Glomerular endothelial cell (primary cell): ENCODE results near the gene CDH23. TPM values are rescaled to one million over a fixed set of nuclear protein-coding genes. Genes with fewer than 3 reads are reported as not detected.
A peak's percentile ranks its signal among the peaks of the same experiment; 100 is the strongest.
"Not testable (repeated sequence)": the region's sequence is repeated elsewhere in the genome, so short reads cannot be mapped to it uniquely, and the experiment has no call there.

Experiments used
- DNase-seq: peaks from one replicate; pipeline ENCODE4 v3.0.0-alpha.2; 2011; ENCODE audit warnings: low read depth, low spot score; ENCODE audit errors: extremely low read depth
- total RNA-seq: library from RNA; depleted of rRNA; stranded (reverse); fragments of >200 nt; gene quantifications from 2 replicates; pipeline ENCODE4 v1.2.3, GENCODE V29; 2015

CDH23 gene
- total RNA-seq, 1 donor from 2014 or later, result not detected

DNA sequence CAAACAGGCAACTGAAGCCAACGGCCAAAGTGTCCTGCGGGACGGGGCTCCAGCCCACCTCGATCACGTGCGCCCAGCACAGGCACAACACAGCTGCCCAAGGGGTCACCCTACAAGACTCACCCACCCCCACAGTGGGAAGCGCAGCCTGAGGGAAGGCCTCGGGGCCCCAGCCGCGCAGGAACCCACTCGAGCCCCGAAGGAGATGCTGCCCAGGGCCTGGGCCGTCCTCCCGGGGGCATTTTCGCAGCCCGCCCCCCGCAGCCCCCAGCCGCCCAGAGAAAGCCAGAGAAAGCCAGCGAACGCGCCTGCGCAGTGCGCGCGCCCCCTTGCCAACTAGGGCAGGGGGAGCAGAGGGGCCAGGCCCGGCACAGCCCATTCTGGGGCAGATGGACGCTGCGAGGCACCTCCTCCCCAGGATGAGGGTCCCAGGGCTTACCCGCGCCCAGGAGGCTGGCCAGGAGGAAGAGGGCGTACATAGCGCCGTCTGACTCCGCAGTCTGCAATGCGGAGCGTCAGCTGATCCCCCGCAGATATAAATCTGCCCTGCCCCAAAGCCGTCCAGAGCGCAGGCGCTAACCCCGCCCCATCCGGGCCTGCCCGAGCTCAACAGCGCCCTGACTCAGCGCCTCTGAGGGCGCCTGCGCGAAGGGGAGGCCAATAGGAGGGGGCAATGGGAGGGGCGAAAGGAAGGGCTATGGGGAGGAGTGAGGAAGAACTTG is 454.2 kb downstream of the CDH23 start, which contains the start of gene PSAP:
Gene PSAP, minus strand, starts transcription at position 509 of the 722 bp plus-strand sequence. Its CDS starts 30 bp downstream, at position 479.
- DNase-seq, result peak; percentile 79

DNA sequence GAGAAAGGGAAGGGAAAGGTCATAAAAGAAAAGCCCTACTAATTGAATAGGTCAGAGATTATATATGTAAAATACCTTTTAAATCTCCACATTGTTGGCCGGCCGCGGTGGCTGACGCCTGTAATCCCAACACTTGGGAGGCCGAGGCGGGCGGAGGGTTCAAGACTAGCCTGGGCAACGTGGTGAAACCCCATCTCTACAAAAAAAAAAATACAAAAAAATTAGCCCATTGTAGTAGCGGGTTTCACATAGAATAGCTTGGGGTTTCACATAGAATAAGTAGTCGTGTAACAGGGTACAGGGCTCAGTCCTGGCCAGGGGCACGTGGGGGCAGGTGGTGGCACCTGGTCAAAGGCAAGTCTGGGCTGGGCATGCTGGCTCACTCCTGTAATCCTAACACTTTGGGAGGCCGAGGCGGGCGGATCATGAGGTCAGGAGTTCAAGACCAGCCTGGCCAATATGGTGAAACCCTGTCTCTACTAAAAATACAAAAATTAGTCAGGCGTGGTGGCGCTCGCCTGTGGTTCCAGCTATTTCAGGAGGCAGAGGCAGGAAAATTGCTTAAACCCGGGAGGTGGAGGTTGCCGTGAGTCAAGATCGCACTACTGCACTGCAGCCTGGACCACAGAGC is 454.9 kb downstream of the CDH23 start:
- DNase-seq, result not testable (repeated sequence)

DNA sequence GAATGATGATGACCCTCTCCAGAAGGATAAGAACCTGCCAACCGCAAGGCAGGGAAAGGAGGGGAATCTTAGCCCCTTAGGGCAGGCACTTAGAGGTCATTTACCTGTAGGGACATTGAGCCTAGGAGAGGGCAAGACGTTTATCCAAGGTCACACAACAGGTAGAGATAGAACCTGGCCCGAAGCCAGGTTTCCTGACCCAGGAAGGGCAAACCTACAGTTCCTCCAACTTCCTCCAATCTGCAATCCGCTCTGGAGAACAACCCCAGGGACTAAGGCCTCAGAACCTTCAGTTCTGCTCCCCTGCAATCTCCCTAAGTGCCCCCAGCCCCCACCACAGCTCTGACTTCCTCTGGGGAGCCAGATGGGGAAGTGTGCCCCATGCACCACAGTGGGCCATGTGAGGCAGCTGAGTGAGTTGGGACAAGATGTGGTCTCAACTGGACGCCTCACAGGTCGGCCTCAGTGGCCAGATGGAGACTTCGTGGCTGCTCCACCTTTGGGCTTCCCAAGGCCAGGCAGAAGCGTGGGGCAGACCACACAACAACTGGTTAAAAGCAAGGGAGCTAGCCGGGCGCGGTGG is 455.7 kb downstream of the CDH23 start:
- no peak for DNase-seq

DNA sequence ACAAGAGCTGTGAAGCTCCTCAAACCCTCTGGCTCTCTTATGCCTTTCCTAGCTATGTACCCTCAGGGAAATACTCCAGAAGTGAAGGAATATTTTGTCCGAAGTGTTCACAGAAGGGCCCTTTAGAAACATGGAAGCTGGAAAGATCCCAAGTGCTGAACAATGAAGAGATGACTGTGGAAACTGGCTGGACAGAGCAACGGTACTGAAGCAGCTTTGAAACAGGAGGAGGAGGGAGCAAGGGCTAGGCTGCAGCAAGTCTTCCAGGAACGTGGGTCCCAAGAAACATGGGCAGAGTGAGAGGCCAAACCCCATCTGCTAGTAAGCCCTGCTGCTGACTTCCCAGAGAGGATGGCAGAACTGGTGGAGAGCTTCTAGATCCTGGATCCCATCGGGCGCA is 457.3 kb downstream of the CDH23 start:
- no peak for DNase-seq

DNA sequence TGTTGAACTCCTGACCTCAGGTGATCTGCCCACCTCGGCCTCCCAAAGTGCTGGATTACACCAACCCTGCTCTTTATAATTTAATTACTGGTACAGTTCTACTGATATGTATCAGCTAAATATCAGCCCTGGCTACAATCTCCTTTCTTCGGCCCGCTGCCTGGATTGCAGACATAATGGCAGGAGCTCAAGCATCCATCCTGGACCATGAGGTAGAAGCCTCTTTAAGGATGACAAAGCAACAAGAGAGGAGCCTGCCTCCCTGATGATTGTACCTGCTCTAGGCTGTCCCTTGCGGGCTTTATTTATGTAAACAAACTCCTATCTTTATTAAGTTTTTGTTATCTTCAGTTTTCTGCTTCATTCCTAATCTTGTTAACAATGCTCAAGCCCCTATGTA is 459.9 kb downstream of the CDH23 start:
- DNase-seq, result no peak

DNA sequence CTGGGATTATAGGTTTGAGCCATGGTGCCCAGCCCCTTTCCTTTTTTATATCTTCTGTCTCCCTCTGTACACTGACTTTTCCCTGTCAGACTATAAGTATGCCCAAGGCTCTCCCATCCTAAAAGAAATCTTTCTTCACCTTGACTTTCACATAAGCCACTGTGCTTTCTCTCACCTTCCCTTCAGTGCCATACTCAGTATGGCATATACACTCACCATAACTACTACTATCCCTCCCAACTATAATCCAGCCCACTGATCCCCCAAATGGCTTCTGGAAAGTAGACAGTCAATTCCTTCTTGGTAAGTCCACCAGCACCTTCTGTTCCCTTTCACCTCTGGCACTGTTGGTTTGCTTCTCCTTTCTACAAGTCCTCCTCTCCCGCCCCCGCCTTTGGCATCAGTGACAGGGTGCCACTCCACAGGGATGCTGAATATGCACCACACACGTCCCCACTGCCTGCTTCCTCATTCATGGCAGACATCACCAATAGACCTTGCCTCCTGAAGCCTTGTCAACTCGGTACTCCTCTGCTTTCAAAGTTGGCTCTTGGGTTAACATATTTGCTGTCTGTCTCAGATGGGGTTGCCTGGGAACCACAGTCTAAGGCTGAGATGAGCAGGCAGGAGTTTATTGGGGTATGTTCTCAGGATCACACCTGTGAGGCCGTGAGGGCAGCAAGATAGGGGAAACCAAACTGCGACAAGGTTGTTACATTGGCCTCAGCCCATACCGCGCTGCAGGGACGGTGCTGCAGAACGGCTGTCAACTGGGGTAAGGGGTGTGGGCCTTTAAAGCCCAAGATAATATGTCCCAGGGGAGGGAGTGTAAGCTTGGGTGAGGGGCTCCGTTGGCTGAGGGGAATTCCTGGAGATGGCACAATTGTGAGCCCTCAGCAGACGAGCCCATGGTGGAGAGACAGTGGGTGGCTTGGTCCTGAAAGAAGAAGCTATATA is 461.5 kb downstream of the CDH23 start:
- DNase-seq, result no peak

DNA sequence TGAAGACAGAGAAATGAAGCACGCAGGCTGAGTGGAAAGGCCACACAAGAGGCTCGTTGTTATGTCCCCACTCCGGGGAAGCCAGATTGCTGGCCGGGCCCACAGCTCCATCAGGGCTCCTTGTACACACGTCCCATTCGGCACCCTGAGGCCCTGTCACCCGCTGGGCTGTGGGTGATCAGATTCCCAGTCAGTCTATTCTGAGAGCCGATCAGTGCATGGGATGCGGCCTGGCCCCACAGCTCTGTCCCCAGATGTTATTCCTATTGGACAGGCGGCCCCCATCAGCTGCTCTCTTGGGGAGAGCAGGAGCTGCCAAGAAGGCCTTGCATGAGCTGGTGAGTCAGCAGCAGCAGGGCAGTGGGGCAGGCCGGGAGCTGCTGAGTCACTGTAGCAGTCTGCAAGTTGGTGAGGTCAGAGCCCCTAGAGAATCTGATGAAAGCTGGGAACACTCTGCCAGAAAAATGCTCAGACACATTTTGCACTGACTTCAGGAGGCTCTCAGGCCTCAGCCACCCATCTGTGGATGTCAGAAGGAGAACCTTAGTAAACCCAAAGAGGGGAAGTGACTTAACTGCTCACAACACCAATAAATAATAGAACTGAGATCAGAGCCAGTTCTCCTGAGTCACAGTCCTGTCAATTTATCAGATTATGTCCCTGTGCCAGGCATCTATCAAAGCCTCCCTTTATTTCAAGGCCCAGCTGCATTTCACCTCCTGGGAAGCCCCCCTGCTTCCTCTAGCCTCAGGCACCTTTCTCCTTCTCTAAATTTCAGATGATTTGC is 463.7 kb downstream of the CDH23 start:
- DNase-seq, result peak; percentile 95

DNA sequence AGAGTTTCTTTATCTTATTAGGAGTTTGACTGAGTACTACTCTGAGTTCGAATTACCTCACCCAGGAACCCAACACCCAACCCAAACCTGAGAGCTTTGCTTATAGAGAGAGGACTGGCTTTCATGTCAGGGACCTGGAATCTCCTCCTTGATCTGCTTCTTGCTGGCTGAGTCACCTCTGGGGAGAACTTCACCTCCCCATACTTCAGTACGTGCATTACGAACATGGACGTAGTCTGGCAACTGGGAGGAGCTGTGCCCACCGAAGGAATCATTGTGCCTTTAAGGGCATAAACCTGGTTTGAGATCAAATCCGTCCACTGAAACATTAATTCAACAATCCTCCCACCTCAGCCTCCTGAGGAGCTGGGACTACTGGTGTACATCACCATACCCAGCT is 466.5 kb downstream of the CDH23 start:
- DNase-seq, result no peak

DNA sequence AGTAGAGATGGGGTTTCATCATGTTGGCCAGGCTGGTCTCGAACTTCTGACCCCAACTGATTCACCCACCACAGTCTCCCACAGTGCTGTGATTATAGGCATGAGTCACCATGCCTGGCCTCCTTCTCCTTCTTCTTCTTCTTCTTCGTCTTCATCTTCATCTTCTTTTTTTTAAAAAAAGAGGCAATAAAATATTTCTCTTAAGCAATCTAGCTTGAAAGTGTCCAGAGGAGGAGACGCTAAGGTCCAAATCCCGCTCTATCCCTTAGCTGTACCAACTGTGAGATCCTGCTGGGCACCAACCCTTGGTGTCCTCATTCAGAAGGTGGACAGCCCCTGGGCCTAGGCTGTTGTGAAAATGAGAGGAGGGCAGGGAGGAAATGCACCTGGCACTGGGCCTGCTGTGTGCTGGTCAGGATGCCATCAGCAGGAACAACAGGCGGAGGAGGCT is 468.2 kb downstream of the CDH23 start:
- DNase-seq, result no peak

Other genes starting within 250 kb of the CDH23 start
- 19.5 and 69.5 TPM in 2 replicates for gene UNC5B, start 184.3 kb upstream of the CDH23 start, total RNA-seq
- gene SLC29A3, start 77.7 kb upstream of the CDH23 start, total RNA-seq, result 3.1 and 6.2 TPM in 2 replicates